Nephron progenitor cell (in vitro differentiated cells): Measurements from ENCODE around the gene GUCY1A1.

Source experiments
- DNase-seq: peaks from one replicate; pipeline ENCODE4 v3.0.0; 2021
- H3K27ac Mint-ChIP-seq: 2 replicates; pipeline ENCODE4 v1.8.0; 2021; ENCODE audit warnings: mild to moderate bottlenecking, moderate library complexity, mixed read lengths
- H3K27me3 Mint-ChIP-seq: 2 replicates; pipeline ENCODE4 v1.8.0; 2021; ENCODE audit warnings: mild to moderate bottlenecking, low read depth, mixed read lengths; ENCODE audit not compliant: poor library complexity
- H3K36me3 Mint-ChIP-seq: 2 replicates; pipeline ENCODE4 v1.8.0; 2021; ENCODE audit warnings: low read depth, mixed read lengths
- H3K4me1 Mint-ChIP-seq: 2 replicates; pipeline ENCODE4 v1.8.0; 2021; ENCODE audit warnings: mixed read lengths
- H3K4me3 Mint-ChIP-seq: 2 replicates; pipeline ENCODE4 v1.8.0; 2021; ENCODE audit warnings: mild to moderate bottlenecking, moderate library complexity, mixed read lengths
- H3K9me3 Mint-ChIP-seq: 2 replicates; pipeline ENCODE4 v1.8.0; 2021; ENCODE audit warnings: mild to moderate bottlenecking, moderate library complexity, mixed read lengths
- CTCF ChIP-seq: fragments of 200-600 bp; sonication (generic); IDR thresholded peaks from 2 replicates; pipeline ENCODE4 v1.5.0; 2021; ENCODE audit warnings: antibody characterized with exemption

GUCY1A1 gene

GRCh38 chr4:155713911-155714310 is 47.3 kb downstream of the GUCY1A1 start:
- no peak for DNase-seq
- no peak for TF ChIP-seq CTCF
- no peak overlapping the region for H3K27ac Mint-ChIP-seq
- H3K4me1 Mint-ChIP-seq, result no peaks in the 10 kb centered on the region
- H3K36me3 Mint-ChIP-seq, result peaks cover 24% of the 10 kb centered on the region
- peaks cover 11% of the 10 kb centered on the region for H3K27me3 Mint-ChIP-seq
- no peak overlapping the region for H3K4me3 Mint-ChIP-seq
- H3K9me3 Mint-ChIP-seq, result no peaks in the 10 kb centered on the region

- Mint-ChIP-seq H3K27ac (no peak overlapping the region), H3K36me3 (peaks cover 14% of the 10 kb centered on the region), H3K9me3 (no peaks in the 10 kb centered on the region), H3K4me1 (peaks cover 10% of the 10 kb centered on the region), H3K4me3 (no peak overlapping the region), H3K27me3 (no peaks in the 10 kb centered on the region)
- no peak for TF ChIP-seq CTCF
- no peak for DNase-seq
These were observed 55.7 kb downstream of the GUCY1A1 start for GRCh38 chr4:155722336-155722735.

GRCh38 chr4:155722816-155723499 is 56.3 kb downstream of the GUCY1A1 start:
- TF ChIP-seq CTCF, result no peak
- Mint-ChIP-seq H3K27me3 (no peaks in the 10 kb centered on the region), H3K4me3 (no peak overlapping the region), H3K36me3 (peaks cover 14% of the 10 kb centered on the region), H3K9me3 (no peaks in the 10 kb centered on the region), H3K27ac (no peak overlapping the region), H3K4me1 (peaks cover 10% of the 10 kb centered on the region)
- no peak for DNase-seq

- Mint-ChIP-seq H3K27ac (peak overlapping the region; percentile 7), H3K27me3 (no peaks in the 10 kb centered on the region), H3K9me3 (no peaks in the 10 kb centered on the region), H3K4me1 (peaks cover 10% of the 10 kb centered on the region), H3K4me3 (no peak overlapping the region), H3K36me3 (peaks cover 14% of the 10 kb centered on the region)
- no peak for DNase-seq
- no peak for TF ChIP-seq CTCF
These were observed 58.1 kb downstream of the GUCY1A1 start for GRCh38 chr4:155724731-155725130.

GRCh38 chr4:155734065-155734464 is 67.4 kb downstream of the GUCY1A1 start:
- no peaks in the 10 kb centered on the region for H3K9me3 Mint-ChIP-seq
- H3K4me3 Mint-ChIP-seq, result no peak overlapping the region
- TF ChIP-seq CTCF, result no peak
- no peak overlapping the region for H3K27ac Mint-ChIP-seq
- no peak for DNase-seq
- H3K27me3 Mint-ChIP-seq, result no peaks in the 10 kb centered on the region
- H3K4me1 Mint-ChIP-seq, result no peaks in the 10 kb centered on the region
- H3K36me3 Mint-ChIP-seq, result no peaks in the 10 kb centered on the region

GRCh38 chr4:155734951-155735350 is 68.3 kb downstream of the GUCY1A1 start:
- Mint-ChIP-seq H3K4me3 (no peak overlapping the region), H3K9me3 (no peaks in the 10 kb centered on the region), H3K27me3 (no peaks in the 10 kb centered on the region), H3K4me1 (no peaks in the 10 kb centered on the region), H3K36me3 (no peaks in the 10 kb centered on the region), H3K27ac (no peak overlapping the region)
- TF ChIP-seq CTCF, result no peak
- no peak for DNase-seq
